ENCODE measurements around the gene CHAT. TPM values are rescaled to one million over a fixed set of nuclear protein-coding genes. Genes with fewer than 3 reads are reported as not detected.

CHAT gene
- total and polyA plus RNA-seq, 7 donors = not detected

- intact Hi-C loops (cut with DNase I) = no loop called here
- H3K36me3 ChIP-seq (ENCODE audit: insufficient read depth in 1 of 2, low read depth in 1 of 2) = no peaks in the 10 kb centered on the region
- ATAC-seq = no peak
- DNase-seq = peak in 1 of 2 donors; percentile 21
- peaks cover 4 to 64% (median 33%) of the 10 kb centered on the region in 3 donors for H3K27me3 ChIP-seq (ENCODE audit: insufficient read depth in 3 of 3, low read length in 2 of 3)
- H3K4me3 ChIP-seq = no peak overlapping the region
- no peak overlapping the region for H3K27ac ChIP-seq
- no peak for TF ChIP-seq CTCF (IDR thresholded peaks at IDR 0.05)
- H3K9me3 ChIP-seq = no peaks in the 10 kb centered on the region
- H3K4me1 ChIP-seq = no peaks in the 10 kb centered on the region
- WGBS, 3 donors = 43 to 55% (median 51%) methylated on average over 7 of the region's 7 CpGs
These were observed 3.5 kb downstream of the CHAT start for GRCh38 chr10:49617121-49618020.

GRCh38 chr10:49618821-49619220 lies 5.0 kb downstream of the CHAT start:
- 63 to 65% (median 65%) methylated on average over 2 of the region's 2 CpGs for WGBS, 3 donors
- no peak for DNase-seq
- H3K27ac ChIP-seq = no peak overlapping the region
- no peaks in the 10 kb centered on the region for H3K4me1 ChIP-seq
- H3K9me3 ChIP-seq = no peaks in the 10 kb centered on the region
- no peaks in the 10 kb centered on the region for H3K36me3 ChIP-seq (ENCODE audit: insufficient read depth in 1 of 2, low read depth in 1 of 2)
- no peak overlapping the region for H3K4me3 ChIP-seq
- no peak for TF ChIP-seq CTCF (IDR thresholded peaks at IDR 0.05)
- intact Hi-C loops (cut with DNase I) = no loop called here
- H3K27me3 ChIP-seq (ENCODE audit: insufficient read depth in 3 of 3, low read length in 2 of 3) = peaks cover 3 to 50% (median 20%) of the 10 kb centered on the region in 3 donors
- ATAC-seq = no peak

GRCh38 chr10:49619613-49620012 lies 5.8 kb downstream of the CHAT start:
- peak in 1 of 2 donors; percentile 19 for DNase-seq
- 59 to 64% (median 61%) methylated on average over 10 of the region's 10 CpGs for WGBS, 3 donors
- intact Hi-C loops (cut with DNase I) = loop anchor here in 1 of 2 donors (5.0 kb wide), 1 partner anchor 1087 kb away; no protein-coding TSS in a partner anchor
- ATAC-seq = no peak
- Histone ChIP-seq H3K9me3 (no peaks in the 10 kb centered on the region), H3K36me3 (ENCODE audit: insufficient read depth in 1 of 2, low read depth in 1 of 2) (no peaks in the 10 kb centered on the region), H3K27me3 (ENCODE audit: insufficient read depth in 3 of 3, low read length in 2 of 3) (peaks cover 3 to 42% (median 17%) of the 10 kb centered on the region in 3 donors), H3K4me3 (no peak overlapping the region), H3K27ac (no peak overlapping the region), H3K4me1 (no peaks in the 10 kb centered on the region)
- TF ChIP-seq CTCF (IDR thresholded peaks at IDR 0.05) = no peak

- ATAC-seq = no peak
- no peaks in the 10 kb centered on the region for H3K9me3 ChIP-seq
- peaks cover 0 to 35% (median 12%) of the 10 kb centered on the region in 3 donors for H3K27me3 ChIP-seq (ENCODE audit: insufficient read depth in 3 of 3, low read length in 2 of 3)
- no peak overlapping the region for H3K4me3 ChIP-seq
- intact Hi-C loops (cut with DNase I) = loop anchor here in 1 of 2 donors (5.0 kb wide), 1 partner anchor 1088 kb away; no protein-coding TSS in a partner anchor
- no peak for DNase-seq
- no peak for TF ChIP-seq CTCF (IDR thresholded peaks at IDR 0.05)
- no peaks in the 10 kb centered on the region for H3K36me3 ChIP-seq (ENCODE audit: insufficient read depth in 1 of 2, low read depth in 1 of 2)
- 77 to 82% (median 80%) methylated on average over 12 of the region's 12 CpGs for WGBS, 3 donors
- H3K4me1 ChIP-seq = no peaks in the 10 kb centered on the region
- H3K27ac ChIP-seq = no peak overlapping the region
These were observed 6.5 kb downstream of the CHAT start for GRCh38 chr10:49620286-49620810.
